Activated B cell treated with CpG ODN at 0.5 μM for 24 hours (primary cell): ENCODE results near the gene GREM1. TPM values are rescaled to one million over a fixed set of nuclear protein-coding genes. Genes with fewer than 3 reads are reported as not detected.
A peak's percentile ranks its signal among the peaks of the same experiment; 100 is the strongest.

Experiments used
- ATAC-seq: fragments of 200-7000 bp; cut with Tn5 transposase; one replicate; pipeline ENCODE4 v1.10.0; 2021; ENCODE audit warnings: low read depth, mild to moderate bottlenecking, moderate library complexity
- CTCF ChIA-PET: fragments of 350-600 bp; sonication (Branson Sonifier 250); formaldehyde crosslinking; loops from one replicate; lab custom pipeline; 2021; ENCODE audit warnings: antibody characterized with exemption; lab: Charles Lee
- POLR2A ChIA-PET: fragments of 350-600 bp; sonication (Branson Sonifier 250); formaldehyde crosslinking; loops from one replicate; lab custom pipeline; 2021; ENCODE audit warnings: antibody characterized with exemption; lab: Charles Lee
- DNase-seq: peaks from one replicate; pipeline ENCODE4 v3.0.0; 2022
- H3K27ac Mint-ChIP-seq: one replicate; pipeline ENCODE4 v1.8.0; 2020; ENCODE audit warnings: mixed read lengths
- H3K27me3 Mint-ChIP-seq: one replicate; pipeline ENCODE4 v1.8.0; 2021; ENCODE audit warnings: mixed read lengths
- H3K36me3 Mint-ChIP-seq: one replicate; pipeline ENCODE4 v1.8.0; 2021; ENCODE audit warnings: low read depth, mixed read lengths
- H3K4me1 Mint-ChIP-seq: one replicate; pipeline ENCODE4 v1.8.0; 2021; ENCODE audit warnings: mixed read lengths
- H3K4me3 Mint-ChIP-seq: one replicate; pipeline ENCODE4 v1.8.0; 2020; ENCODE audit warnings: mild to moderate bottlenecking, mixed read lengths
- H3K9me3 Mint-ChIP-seq: one replicate; pipeline ENCODE4 v1.8.0; 2020; ENCODE audit warnings: mixed read lengths
- intact Hi-C: fragments of 100-400 bp; cut with micrococcal nuclease; formaldehyde crosslinking; loops from one replicate; pipeline ENCODE4 v1.15.1; 2024
- total RNA-seq: library from RNA; stranded (reverse); gene quantifications from 2 replicates; pipeline ENCODE4 v1.2.3, GENCODE V29; 2022
- TF ChIP-seq, protein P1 (sequence below): fragments of 200-600 bp; IDR thresholded peaks from one replicate; pipeline ENCODE4 v1.8.0; 2022; ENCODE audit warnings: antibody characterized with exemption, mild to moderate bottlenecking

Gene GREM1
- total RNA-seq, 1 donor from 2014 or later, result not detected

DNA sequence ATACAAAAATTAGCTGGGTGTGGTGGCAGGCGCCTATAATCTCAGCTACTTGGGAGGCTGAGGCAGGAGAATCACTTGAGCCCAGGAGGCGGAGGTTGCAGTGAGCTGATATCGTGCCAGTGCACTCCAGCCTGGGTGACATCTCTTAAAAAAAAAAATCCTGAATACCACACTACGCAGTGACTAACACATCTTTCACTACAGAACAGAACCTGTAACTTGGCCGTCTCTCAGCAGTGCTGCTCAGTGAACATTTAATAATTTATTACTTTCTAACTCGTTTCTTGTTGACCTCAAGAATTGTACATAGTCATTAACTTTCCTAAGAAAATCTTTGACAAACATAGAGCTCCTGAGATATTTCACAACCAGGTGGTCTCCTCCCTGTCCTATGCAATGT lies 3.8 kb downstream of the GREM1 start:
- Mint-ChIP-seq H3K27ac (no peak overlapping the region), H3K27me3 (peaks cover 37% of the 10 kb centered on the region), H3K4me1 (peaks cover 27% of the 10 kb centered on the region), H3K36me3 (no peaks in the 10 kb centered on the region), H3K4me3 (no peak overlapping the region), H3K9me3 (peaks cover 5% of the 10 kb centered on the region)
- intact Hi-C loops, result no loop called here
- ChIA-PET CTCF (no interaction called here), POLR2A (no interaction called here)
- TF ChIP-seq, protein P1, sequence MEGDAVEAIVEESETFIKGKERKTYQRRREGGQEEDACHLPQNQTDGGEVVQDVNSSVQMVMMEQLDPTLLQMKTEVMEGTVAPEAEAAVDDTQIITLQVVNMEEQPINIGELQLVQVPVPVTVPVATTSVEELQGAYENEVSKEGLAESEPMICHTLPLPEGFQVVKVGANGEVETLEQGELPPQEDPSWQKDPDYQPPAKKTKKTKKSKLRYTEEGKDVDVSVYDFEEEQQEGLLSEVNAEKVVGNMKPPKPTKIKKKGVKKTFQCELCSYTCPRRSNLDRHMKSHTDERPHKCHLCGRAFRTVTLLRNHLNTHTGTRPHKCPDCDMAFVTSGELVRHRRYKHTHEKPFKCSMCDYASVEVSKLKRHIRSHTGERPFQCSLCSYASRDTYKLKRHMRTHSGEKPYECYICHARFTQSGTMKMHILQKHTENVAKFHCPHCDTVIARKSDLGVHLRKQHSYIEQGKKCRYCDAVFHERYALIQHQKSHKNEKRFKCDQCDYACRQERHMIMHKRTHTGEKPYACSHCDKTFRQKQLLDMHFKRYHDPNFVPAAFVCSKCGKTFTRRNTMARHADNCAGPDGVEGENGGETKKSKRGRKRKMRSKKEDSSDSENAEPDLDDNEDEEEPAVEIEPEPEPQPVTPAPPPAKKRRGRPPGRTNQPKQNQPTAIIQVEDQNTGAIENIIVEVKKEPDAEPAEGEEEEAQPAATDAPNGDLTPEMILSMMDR, result no peak
- DNase-seq (no peak), ATAC-seq (no peak)

DNA sequence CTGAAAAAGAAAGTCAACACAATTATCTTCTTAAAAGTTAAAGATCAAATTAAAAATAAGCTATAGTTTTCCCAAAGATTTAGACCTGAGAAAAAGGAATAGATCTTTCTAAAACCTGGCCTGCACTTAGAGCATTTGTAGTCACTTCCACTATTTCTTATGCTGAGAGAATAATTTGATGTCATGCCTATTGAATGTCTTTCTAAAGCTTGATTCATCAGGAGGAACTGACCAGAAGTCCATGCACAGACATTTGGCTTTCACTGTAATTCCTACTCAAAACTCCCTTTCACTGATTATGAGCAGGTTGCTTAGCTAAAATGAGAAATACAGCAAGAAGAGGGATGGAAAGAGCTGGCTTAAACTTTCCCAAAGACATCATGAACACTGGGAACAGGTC lies 4.3 kb downstream of the GREM1 start:
- POLR2A ChIA-PET, result no interaction called here

DNA sequence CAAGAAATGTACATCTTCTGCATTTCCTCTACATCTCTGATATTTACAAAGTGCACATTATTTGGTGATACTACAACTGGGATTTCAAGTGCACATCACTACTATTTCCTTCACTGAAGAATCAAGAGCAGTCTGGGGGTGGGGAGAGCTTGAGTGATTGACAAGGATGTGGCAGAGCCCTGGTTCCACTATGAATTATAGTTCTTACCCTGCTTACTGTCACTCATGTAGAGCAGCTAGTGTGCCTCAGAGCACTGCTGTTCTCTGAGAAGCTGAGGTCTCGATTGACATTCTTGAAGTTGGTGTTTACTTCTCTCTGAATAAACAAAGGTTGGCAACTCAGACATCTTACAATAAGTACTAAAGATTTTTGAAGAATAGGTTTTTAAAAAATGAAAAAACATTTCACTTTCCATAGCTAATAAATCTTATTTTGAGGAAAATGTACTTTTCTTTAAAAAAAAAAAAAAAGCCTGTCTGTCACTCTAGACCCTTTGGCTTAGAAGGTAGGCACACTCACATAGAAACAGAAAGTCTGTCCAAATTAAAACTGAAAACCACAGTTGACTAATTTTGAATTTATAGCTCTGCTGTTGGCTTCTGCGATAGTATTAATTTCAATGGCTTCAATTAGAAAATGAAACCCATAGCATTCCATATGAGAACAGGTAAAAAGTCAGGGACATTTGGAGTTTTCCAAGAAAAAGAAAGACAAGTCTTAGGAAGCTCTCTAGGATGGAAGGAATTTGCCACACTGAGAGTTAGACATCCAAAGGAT lies 5.6 kb downstream of the GREM1 start:
- ChIA-PET CTCF (no interaction called here), POLR2A (no interaction called here)
- ATAC-seq, result peak; percentile 40
- intact Hi-C loops, result no loop called here
- TF ChIP-seq, protein P1, result no peak
- Mint-ChIP-seq H3K9me3 (peaks cover 5% of the 10 kb centered on the region), H3K4me3 (no peak overlapping the region), H3K27ac (no peak overlapping the region), H3K36me3 (no peaks in the 10 kb centered on the region), H3K27me3 (peaks cover 29% of the 10 kb centered on the region), H3K4me1 (peaks cover 18% of the 10 kb centered on the region)
- no peak for DNase-seq

More for the DNA sequence above, 4.3 kb downstream of the GREM1 start:
- Mint-ChIP-seq H3K9me3 (peaks cover 5% of the 10 kb centered on the region), H3K4me1 (peaks cover 21% of the 10 kb centered on the region), H3K4me3 (no peak overlapping the region), H3K27ac (no peak overlapping the region), H3K27me3 (peaks cover 31% of the 10 kb centered on the region), H3K36me3 (no peaks in the 10 kb centered on the region)
- CTCF ChIA-PET, result no interaction called here
- TF ChIP-seq, protein P1, result no peak
- intact Hi-C loops, result no loop called here
- DNase-seq (no peak), ATAC-seq (no peak)

DNA sequence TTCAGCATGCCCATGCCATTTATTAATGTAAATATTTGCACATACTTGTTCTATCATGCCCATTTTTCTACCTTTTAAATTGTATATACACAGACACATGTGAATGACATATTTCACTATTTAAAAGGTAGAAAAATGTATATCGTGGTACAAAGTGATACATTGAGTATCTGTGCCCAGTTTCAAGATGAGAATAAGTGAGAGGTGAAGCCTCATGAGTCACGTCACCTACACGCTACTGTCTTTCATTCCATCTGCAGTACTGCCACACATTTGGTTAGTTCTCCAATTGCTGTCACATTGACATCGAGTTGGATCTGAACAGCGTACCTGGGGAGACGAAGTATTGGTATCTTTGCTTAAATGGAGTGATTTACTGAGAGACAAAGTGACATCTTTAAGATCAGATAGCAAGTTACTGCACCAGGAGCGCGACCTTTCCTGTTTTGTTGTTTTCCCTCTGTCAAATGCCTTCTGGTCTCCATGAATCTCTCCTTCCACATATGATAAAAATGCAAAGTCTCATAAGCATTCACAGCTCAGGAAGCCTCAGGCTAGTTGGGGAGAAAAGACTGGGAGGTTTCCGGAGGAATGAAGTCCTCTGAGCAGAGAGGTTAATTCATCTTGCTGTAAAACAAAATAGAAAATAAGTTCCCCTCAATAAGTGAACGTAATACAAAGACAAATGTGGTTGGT lies 12.0 kb downstream of the GREM1 start:
- Mint-ChIP-seq H3K4me3 (no peak overlapping the region), H3K36me3 (no peaks in the 10 kb centered on the region), H3K9me3 (peaks cover 5% of the 10 kb centered on the region), H3K4me1 (no peaks in the 10 kb centered on the region), H3K27ac (no peak overlapping the region), H3K27me3 (peaks cover 20% of the 10 kb centered on the region)
- no peak for ATAC-seq
- no peak for DNase-seq
- CTCF ChIA-PET, result no interaction called here
- intact Hi-C loops, result no loop called here
- TF ChIP-seq, protein P1, result no peak
- POLR2A ChIA-PET, result no interaction called here
